Mesenchymal stem cell (in vitro differentiated cells and primary cell): ENCODE measurements around the gene KLK8.

Experiments used
- DNase-seq: peaks from one replicate; pipeline ENCODE4 v3.0.0-alpha.2; 2013
- H2AFZ ChIP-seq: one replicate; pipeline ENCODE4 v1.6.1; 2013; ENCODE audit warnings: low read depth, mild to moderate bottlenecking, control low read depth, inconsistent platforms, low read length, moderate library complexity
- H2AK5ac ChIP-seq: 2 replicates; pipeline ENCODE4 v1.6.1; 2013; ENCODE audit warnings: low read length, moderate library complexity, mild to moderate bottlenecking, inconsistent platforms; ENCODE audit not compliant: severe bottlenecking
- H2BK120ac ChIP-seq: one replicate; pipeline ENCODE4 v1.6.1; 2013; ENCODE audit warnings: low read depth, mild to moderate bottlenecking, inconsistent platforms, low read length, moderate library complexity
- H2BK12ac ChIP-seq, 2 experiments: one replicate each; pipeline ENCODE4 v1.6.1; 2013; ENCODE audit warnings: inconsistent platforms in 2 of 2, low read length in 2 of 2, mild to moderate bottlenecking in 2 of 2, moderate library complexity in 2 of 2, control low read depth in 1 of 2
- H2BK15ac ChIP-seq: one replicate; pipeline ENCODE4 v1.6.1; 2013; ENCODE audit warnings: mild to moderate bottlenecking, low read depth, inconsistent platforms; ENCODE audit not compliant: poor library complexity, severe bottlenecking
- H2BK5ac ChIP-seq: 2 replicates; pipeline ENCODE4 v1.6.1; 2013; ENCODE audit warnings: low read depth, mild to moderate bottlenecking, low read length, control low read depth, inconsistent platforms; ENCODE audit not compliant: poor library complexity, severe bottlenecking
- H3K14ac ChIP-seq, 2 experiments: one replicate each; pipeline ENCODE4 v1.6.1; 2013; ENCODE audit warnings: inconsistent platforms in 2 of 2, low read length in 2 of 2, control low read depth in 1 of 2, mild to moderate bottlenecking in 1 of 2, moderate library complexity in 1 of 2
- H3K18ac ChIP-seq, 2 experiments: one replicate each; pipeline ENCODE4 v1.6.1; 2013; ENCODE audit warnings: inconsistent platforms in 2 of 2, low read length in 2 of 2, control low read depth in 1 of 2, low read depth in 1 of 2, mild to moderate bottlenecking in 1 of 2
- H3K23ac ChIP-seq, 2 experiments: one replicate each; pipeline ENCODE4 v1.6.1; 2013; ENCODE audit warnings: inconsistent platforms in 2 of 2, low read length in 2 of 2, mild to moderate bottlenecking in 2 of 2, moderate library complexity in 2 of 2, control low read depth in 1 of 2
- H3K27ac ChIP-seq: 2 replicates; pipeline ENCODE4 v1.5.1; 2013; ENCODE audit warnings: mild to moderate bottlenecking, moderate library complexity, low read length, control low read depth, inconsistent platforms; ENCODE audit not compliant: poor library complexity, severe bottlenecking
- H3K27me3 ChIP-seq, 2 experiments: 2 replicates each; pipeline versions ENCODE4 v1.6.1 to v1.7.0; 2013; ENCODE audit warnings: low read length in 2 of 2, mild to moderate bottlenecking in 2 of 2, moderate library complexity in 2 of 2, control low read depth in 1 of 2, inconsistent platforms in 1 of 2; ENCODE audit not compliant: control insufficient read depth in 1 of 2, insufficient read depth in 1 of 2
- H3K36me3 ChIP-seq, 2 experiments: 2 replicates each; pipeline versions ENCODE4 v1.6.1 to v1.7.0; 2013; ENCODE audit warnings: low read length in 2 of 2, control low read depth in 1 of 2, inconsistent platforms in 1 of 2, low read depth in 1 of 2, mild to moderate bottlenecking in 1 of 2; ENCODE audit not compliant: insufficient read depth in 2 of 2, control insufficient read depth in 1 of 2
- H3K4ac ChIP-seq, 2 experiments: one replicate each; pipeline ENCODE4 v1.6.1; 2013; ENCODE audit warnings: inconsistent platforms in 2 of 2, low read length in 2 of 2, mild to moderate bottlenecking in 2 of 2, moderate library complexity in 2 of 2, control low read depth in 1 of 2, low read depth in 1 of 2
- H3K4me1 ChIP-seq: 2 replicates; pipeline ENCODE4 v1.6.1; 2013; ENCODE audit warnings: low read depth, low read length, control low read depth; ENCODE audit not compliant: control insufficient read depth, insufficient read depth
- H3K4me2 ChIP-seq: 2 replicates; pipeline ENCODE4 v1.6.1; 2013; ENCODE audit warnings: low read length, mild to moderate bottlenecking, inconsistent platforms; ENCODE audit not compliant: poor library complexity, severe bottlenecking
- H3K4me3 ChIP-seq, 2 experiments: 2 replicates each; pipeline versions ENCODE4 v1.5.1 to v1.7.0; 2013; ENCODE audit warnings: low read length in 2 of 2, mild to moderate bottlenecking in 2 of 2, control low read depth in 1 of 2, low read depth in 1 of 2; ENCODE audit not compliant: insufficient read depth in 1 of 2
- H3K79me1 ChIP-seq: replicated peaks from 2 replicates; pipeline ENCODE4 v1.6.1; 2013; ENCODE audit warnings: mild to moderate bottlenecking, control low read depth, low read length, inconsistent platforms; ENCODE audit not compliant: poor library complexity, severe bottlenecking
- H3K9ac ChIP-seq: 2 replicates; pipeline ENCODE4 v1.7.0; 2013; ENCODE audit warnings: mild to moderate bottlenecking, low read length, moderate library complexity
- H3K9me3 ChIP-seq: 2 replicates; pipeline ENCODE4 v1.7.0; 2013; ENCODE audit warnings: mild to moderate bottlenecking, low read length; ENCODE audit not compliant: control insufficient read depth
- H4K8ac ChIP-seq: one replicate; pipeline ENCODE4 v1.6.1; 2013; ENCODE audit warnings: inconsistent platforms, mild to moderate bottlenecking, low read length, moderate library complexity
- H4K91ac ChIP-seq: one replicate; pipeline ENCODE4 v1.6.1; 2013; ENCODE audit warnings: mild to moderate bottlenecking, low read length, inconsistent platforms
- WGBS: methylation state at CpG from one replicate; pipeline ENCODE4 v1.1.7; 2013; ENCODE audit warnings: mixed read lengths; 5-methylcytosine and 5-hydroxymethylcytosine counted together

Gene KLK8

GRCh38 chr19:51003316-51003715 lies 1.9 kb upstream of the KLK8 start:
- H3K9ac ChIP-seq: no peak overlapping the region
- WGBS: 86% methylated on average over 7 of the region's 7 CpGs
- DNase-seq: no peak

GRCh38 chr19:51002542-51003311 lies 1.3 kb upstream of the KLK8 start:
- Histone ChIP-seq H3K18ac (no peak overlapping the region), H4K8ac (no peak overlapping the region), H3K23ac (no peak overlapping the region), H2BK15ac (no peak overlapping the region), H2AK5ac (no peak overlapping the region), H3K27me3 (peaks cover 0 to 49% of the 10 kb centered on the region in 2 experiments), H3K79me1 (no peaks in the 10 kb centered on the region), H3K4ac (no peak overlapping the region), H2AFZ (no peak overlapping the region), H2BK5ac (no peak overlapping the region), H3K14ac (no peak overlapping the region), H4K91ac (no peak overlapping the region), H3K4me2 (no peak overlapping the region), H3K36me3 (no peaks in the 10 kb centered on the region), H3K9me3 (no peaks in the 10 kb centered on the region), H3K9ac (no peak overlapping the region), H3K4me3 (no peak overlapping the region), H2BK12ac (no peak overlapping the region), H3K27ac (no peak overlapping the region), H3K4me1 (no peaks in the 10 kb centered on the region), H2BK120ac (no peak overlapping the region)
- no peak for DNase-seq
- 52% methylated on average over 41 of the region's 42 CpGs for WGBS

More at GRCh38 chr19:51003316-51003715, 1.9 kb upstream of the KLK8 start:
- H3K27ac ChIP-seq: no peak overlapping the region
- no peak overlapping the region for H3K4me3 ChIP-seq
- H4K8ac ChIP-seq: no peak overlapping the region
- H3K18ac ChIP-seq: no peak overlapping the region
- no peaks in the 10 kb centered on the region for H3K9me3 ChIP-seq
- H2BK15ac ChIP-seq: no peak overlapping the region
- H2BK12ac ChIP-seq: no peak overlapping the region
- no peak overlapping the region for H3K4me2 ChIP-seq
- no peak overlapping the region for H4K91ac ChIP-seq
- no peak overlapping the region for H3K14ac ChIP-seq
- no peaks in the 10 kb centered on the region for H3K4me1 ChIP-seq
- no peaks in the 10 kb centered on the region for H3K36me3 ChIP-seq
- H2BK120ac ChIP-seq: no peak overlapping the region
- H3K23ac ChIP-seq: no peak overlapping the region
- H3K27me3 ChIP-seq: peaks cover 0 to 47% of the 10 kb centered on the region in 2 experiments
- H2AFZ ChIP-seq: no peak overlapping the region
- H2AK5ac ChIP-seq: no peak overlapping the region
- H2BK5ac ChIP-seq: no peak overlapping the region
- no peaks in the 10 kb centered on the region for H3K79me1 ChIP-seq
- H3K4ac ChIP-seq: no peak overlapping the region

- WGBS: 29% methylated on average over 11 of the region's 12 CpGs
Measured at GRCh38 chr19:51002089-51002532, 707 bp upstream of the KLK8 start.

GRCh38 chr19:51000981-51001380 lies 423 bp downstream of the KLK8 start:
- no peak overlapping the region for H3K18ac ChIP-seq
- no peak overlapping the region for H2BK5ac ChIP-seq
- H3K4ac ChIP-seq: no peak overlapping the region
- DNase-seq: no peak
- no peak overlapping the region for H3K4me3 ChIP-seq
- no peaks in the 10 kb centered on the region for H3K36me3 ChIP-seq
- H3K9me3 ChIP-seq: no peaks in the 10 kb centered on the region
- H3K14ac ChIP-seq: no peak overlapping the region
- no peak overlapping the region for H3K23ac ChIP-seq
- no peak overlapping the region for H2BK15ac ChIP-seq
- no peak overlapping the region for H2BK12ac ChIP-seq
- no peaks in the 10 kb centered on the region for H3K4me1 ChIP-seq
- H2AK5ac ChIP-seq: no peak overlapping the region
- no peak overlapping the region for H3K9ac ChIP-seq
- H3K27ac ChIP-seq: no peak overlapping the region
- H3K4me2 ChIP-seq: no peak overlapping the region
- H2AFZ ChIP-seq: no peak overlapping the region
- H2BK120ac ChIP-seq: no peak overlapping the region
- H3K79me1 ChIP-seq: no peaks in the 10 kb centered on the region
- peaks cover 0 to 46% of the 10 kb centered on the region in 2 experiments for H3K27me3 ChIP-seq
- whole genome bisulfite sequencing: 24% methylated on average over 13 of the region's 16 CpGs
- no peak overlapping the region for H4K91ac ChIP-seq
- no peak overlapping the region for H4K8ac ChIP-seq

More at GRCh38 chr19:51002089-51002532, 707 bp upstream of the KLK8 start:
- no peak overlapping the region for H2BK120ac ChIP-seq
- H3K27ac ChIP-seq: no peak overlapping the region
- H2BK12ac ChIP-seq: no peak overlapping the region
- no peak overlapping the region for H3K14ac ChIP-seq
- no peak overlapping the region for H3K9ac ChIP-seq
- no peaks in the 10 kb centered on the region for H3K9me3 ChIP-seq
- no peak overlapping the region for H4K91ac ChIP-seq
- DNase-seq: no peak
- peaks cover 0 to 48% of the 10 kb centered on the region in 2 experiments for H3K27me3 ChIP-seq
- no peak overlapping the region for H3K23ac ChIP-seq
- no peak overlapping the region for H3K18ac ChIP-seq
- H2BK5ac ChIP-seq: no peak overlapping the region
- no peak overlapping the region for H3K4me3 ChIP-seq
- no peak overlapping the region for H4K8ac ChIP-seq
- no peak overlapping the region for H3K4ac ChIP-seq
- no peaks in the 10 kb centered on the region for H3K79me1 ChIP-seq
- H2AFZ ChIP-seq: no peak overlapping the region
- no peak overlapping the region for H3K4me2 ChIP-seq
- no peak overlapping the region for H2BK15ac ChIP-seq
- no peaks in the 10 kb centered on the region for H3K36me3 ChIP-seq
- no peak overlapping the region for H2AK5ac ChIP-seq
- no peaks in the 10 kb centered on the region for H3K4me1 ChIP-seq
